Cardiac muscle cell (in vitro differentiated cells and primary cell): ENCODE measurements around the gene TSR2. TPM values are rescaled to one million over a fixed set of nuclear protein-coding genes. Genes with fewer than 3 reads are reported as not detected.
A peak's percentile ranks its signal among the peaks of the same experiment; 100 is the strongest.

Source experiments
- DNase-seq, 2 donors: peaks; one replicate each; pipeline versions ENCODE4 v3.0.0 to v3.0.0-alpha.2; 2010 to 2017; ENCODE audit warnings: low read depth in 1 of 2, low spot score in 1 of 2
- H3K27ac ChIP-seq: fragments of 200-600 bp; sonication (generic); 2 replicates; pipeline ENCODE4 v1.5.1; 2016
- H3K27me3 ChIP-seq: fragments of 200-600 bp; sonication (generic); 2 replicates; pipeline ENCODE4 v1.6.0; 2016; ENCODE audit warnings: control low read depth
- H3K36me3 ChIP-seq: fragments of 200-600 bp; sonication (generic); 2 replicates; pipeline ENCODE4 v1.5.1; 2016; ENCODE audit warnings: control low read depth
- H3K4me1 ChIP-seq: fragments of 200-600 bp; sonication (generic); 2 replicates; pipeline ENCODE4 v1.8.1; 2017; ENCODE audit warnings: low read depth, mild to moderate bottlenecking, mixed run types
- H3K4me3 ChIP-seq: fragments of 200-600 bp; sonication (generic); 2 replicates; pipeline ENCODE4 v1.5.1; 2016; ENCODE audit warnings: mild to moderate bottlenecking
- H3K9me3 ChIP-seq: fragments of 200-600 bp; sonication (generic); 2 replicates; pipeline ENCODE4 v1.5.1; 2017; ENCODE audit warnings: low read depth, mild to moderate bottlenecking, control low read depth
- CTCF ChIP-seq: IDR thresholded peaks from 2 replicates; pipeline ENCODE4 v1.5.1; 2012; ENCODE audit warnings: low read depth, mild to moderate bottlenecking, low read length
- polyA plus RNA-seq: library from polyadenylated mRNA; unstranded; fragments of >200 nt; fragmentation: Nextera tagmentation; extraction: Ambion mirVana; gene quantifications from 2 replicates; pipeline ENCODE4 v1.2.1, GENCODE V29; 2016
- total RNA-seq: library from RNA; depleted of rRNA; stranded (reverse); fragments of >200 nt; gene quantifications from 2 replicates; pipeline ENCODE4 v1.2.3, GENCODE V29; 2016

Gene TSR2
- total RNA-seq (30.0 and 33.6 TPM in 2 replicates), polyA plus RNA-seq (68.9 and 91.5 TPM in 2 replicates)

- no peaks in the 10 kb centered on the region for H3K9me3 ChIP-seq
- peak within 1 kb of the TSS; percentile 90 for H3K4me3 ChIP-seq
- no peaks in the 10 kb centered on the region for H3K27me3 ChIP-seq
- H3K27ac ChIP-seq: peak within 1 kb of the TSS; percentile 35
- peak; percentile 84 to 90 for DNase-seq
- peak; percentile 40 for TF ChIP-seq CTCF
- H3K4me1 ChIP-seq: peaks cover 3% of the 10 kb centered on the region
- H3K36me3 ChIP-seq: no peaks in the 10 kb centered on the region
Measured at GRCh38 chrX:54439960-54440871, at the start of gene TSR2. Gene TSR2, plus strand, starts transcription at chrX:54440404. Its CDS starts 18 bp downstream, at chrX:54440422.

- peak in 1 of 2 donors; percentile 13 for DNase-seq
- Histone ChIP-seq H3K9me3 (no peaks in the 10 kb centered on the region), H3K27me3 (no peaks in the 10 kb centered on the region), H3K4me1 (no peaks in the 10 kb centered on the region), H3K27ac (no peak overlapping the region), H3K4me3 (no peak overlapping the region), H3K36me3 (no peaks in the 10 kb centered on the region)
- TF ChIP-seq CTCF: no peak
Measured at GRCh38 chrX:54397113-54397512, 43.1 kb upstream of the TSR2 start.

GRCh38 chrX:54407266-54407665 is 32.9 kb upstream of the TSR2 start:
- H3K9me3 ChIP-seq: no peaks in the 10 kb centered on the region
- no peak overlapping the region for H3K4me3 ChIP-seq
- H3K4me1 ChIP-seq: no peaks in the 10 kb centered on the region
- DNase-seq: no peak
- no peaks in the 10 kb centered on the region for H3K36me3 ChIP-seq
- no peak for TF ChIP-seq CTCF
- no peaks in the 10 kb centered on the region for H3K27me3 ChIP-seq
- H3K27ac ChIP-seq: no peak overlapping the region

- Histone ChIP-seq H3K27me3 (no peaks in the 10 kb centered on the region), H3K4me3 (no peak overlapping the region), H3K27ac (no peak overlapping the region), H3K36me3 (no peaks in the 10 kb centered on the region), H3K4me1 (no peaks in the 10 kb centered on the region), H3K9me3 (no peaks in the 10 kb centered on the region)
- DNase-seq: no peak
- TF ChIP-seq CTCF: no peak
Measured at GRCh38 chrX:54411732-54412131, 28.5 kb upstream of the TSR2 start.

GRCh38 chrX:54413753-54414152 is 26.5 kb upstream of the TSR2 start:
- no peak for TF ChIP-seq CTCF
- Histone ChIP-seq H3K36me3 (no peaks in the 10 kb centered on the region), H3K4me1 (no peaks in the 10 kb centered on the region), H3K27me3 (no peaks in the 10 kb centered on the region), H3K27ac (no peak overlapping the region), H3K4me3 (no peak overlapping the region), H3K9me3 (no peaks in the 10 kb centered on the region)
- DNase-seq: peak in 1 of 2 donors; percentile 55
